Measurements from ENCODE around the gene TMEM108.

DNA sequence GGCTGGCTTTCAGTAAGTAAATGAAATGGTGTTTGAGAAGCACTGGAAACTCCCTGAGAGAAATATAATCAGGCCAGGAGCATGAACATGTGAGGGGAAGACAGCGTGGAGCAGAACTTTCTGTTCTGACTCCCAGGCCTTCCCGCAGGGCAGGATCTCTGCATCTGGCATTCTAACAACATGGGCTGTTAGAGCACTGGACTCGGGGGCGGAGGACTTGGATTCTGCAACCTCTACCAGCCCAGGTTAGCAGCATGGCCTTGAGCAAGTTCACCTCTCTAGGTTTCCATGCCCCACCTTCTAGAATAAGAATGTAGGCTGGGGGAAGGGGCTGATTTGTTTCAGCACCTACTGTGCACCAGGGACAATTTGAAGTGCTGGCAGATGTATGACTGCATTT is 349.1 kb downstream of the TMEM108 start:
- TF ChIP-seq EZH2 (IDR thresholded peaks at IDR 0.05; ENCODE audit: low read length) = no peak
- TF ChIP-seq, protein P1, sequence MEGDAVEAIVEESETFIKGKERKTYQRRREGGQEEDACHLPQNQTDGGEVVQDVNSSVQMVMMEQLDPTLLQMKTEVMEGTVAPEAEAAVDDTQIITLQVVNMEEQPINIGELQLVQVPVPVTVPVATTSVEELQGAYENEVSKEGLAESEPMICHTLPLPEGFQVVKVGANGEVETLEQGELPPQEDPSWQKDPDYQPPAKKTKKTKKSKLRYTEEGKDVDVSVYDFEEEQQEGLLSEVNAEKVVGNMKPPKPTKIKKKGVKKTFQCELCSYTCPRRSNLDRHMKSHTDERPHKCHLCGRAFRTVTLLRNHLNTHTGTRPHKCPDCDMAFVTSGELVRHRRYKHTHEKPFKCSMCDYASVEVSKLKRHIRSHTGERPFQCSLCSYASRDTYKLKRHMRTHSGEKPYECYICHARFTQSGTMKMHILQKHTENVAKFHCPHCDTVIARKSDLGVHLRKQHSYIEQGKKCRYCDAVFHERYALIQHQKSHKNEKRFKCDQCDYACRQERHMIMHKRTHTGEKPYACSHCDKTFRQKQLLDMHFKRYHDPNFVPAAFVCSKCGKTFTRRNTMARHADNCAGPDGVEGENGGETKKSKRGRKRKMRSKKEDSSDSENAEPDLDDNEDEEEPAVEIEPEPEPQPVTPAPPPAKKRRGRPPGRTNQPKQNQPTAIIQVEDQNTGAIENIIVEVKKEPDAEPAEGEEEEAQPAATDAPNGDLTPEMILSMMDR (optimal IDR thresholded peaks at IDR 0.05 in 1 of 3, IDR thresholded peaks at IDR 0.05 in 1 of 3, conservative IDR thresholded peaks at IDR 0.05 in 1 of 3; ENCODE audit: extremely low read depth in 1 of 3, insufficient read depth in 2 of 3, low read length in 3 of 3) = no peak

Measured in keratinocyte (primary cell).